HCT116 (cell line): ENCODE results near the gene TK2.

Experiments
- EGR1 ChIP-seq: IDR thresholded peaks from 2 replicates; pipeline ENCODE4 v1.6.1; 2012; ENCODE audit warnings: low read depth
- POLR2AphosphoS5 ChIP-seq: IDR thresholded peaks from 2 replicates; pipeline ENCODE4 v1.6.1; 2011; ENCODE audit warnings: mild to moderate bottlenecking, low read depth, low read length, moderate library complexity
- TF ChIP-seq, protein P1 (sequence below), 3 experiments: fragments of 200-600 bp in 1 of 3; sonication (generic) in 1 of 3; IDR thresholded peaks in 2 of 3; conservative IDR thresholded peaks in 1 of 3; 2 replicates each; pipeline ENCODE4 v1.5.1; 2012 to 2017; ENCODE audit warnings: low read depth in 2 of 3, low read length in 2 of 3, antibody characterized with exemption in 1 of 3, borderline replicate concordance in 1 of 3, control low read depth in 1 of 3, mild to moderate bottlenecking in 1 of 3, mixed read lengths in 1 of 3, mixed run types in 1 of 3, moderate library complexity in 1 of 3; ENCODE audit not compliant: insufficient read depth in 1 of 3

- TF ChIP-seq EGR1, result no peak
- TF ChIP-seq, protein P1, sequence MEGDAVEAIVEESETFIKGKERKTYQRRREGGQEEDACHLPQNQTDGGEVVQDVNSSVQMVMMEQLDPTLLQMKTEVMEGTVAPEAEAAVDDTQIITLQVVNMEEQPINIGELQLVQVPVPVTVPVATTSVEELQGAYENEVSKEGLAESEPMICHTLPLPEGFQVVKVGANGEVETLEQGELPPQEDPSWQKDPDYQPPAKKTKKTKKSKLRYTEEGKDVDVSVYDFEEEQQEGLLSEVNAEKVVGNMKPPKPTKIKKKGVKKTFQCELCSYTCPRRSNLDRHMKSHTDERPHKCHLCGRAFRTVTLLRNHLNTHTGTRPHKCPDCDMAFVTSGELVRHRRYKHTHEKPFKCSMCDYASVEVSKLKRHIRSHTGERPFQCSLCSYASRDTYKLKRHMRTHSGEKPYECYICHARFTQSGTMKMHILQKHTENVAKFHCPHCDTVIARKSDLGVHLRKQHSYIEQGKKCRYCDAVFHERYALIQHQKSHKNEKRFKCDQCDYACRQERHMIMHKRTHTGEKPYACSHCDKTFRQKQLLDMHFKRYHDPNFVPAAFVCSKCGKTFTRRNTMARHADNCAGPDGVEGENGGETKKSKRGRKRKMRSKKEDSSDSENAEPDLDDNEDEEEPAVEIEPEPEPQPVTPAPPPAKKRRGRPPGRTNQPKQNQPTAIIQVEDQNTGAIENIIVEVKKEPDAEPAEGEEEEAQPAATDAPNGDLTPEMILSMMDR (IDR thresholded peaks at IDR 0.05 in 2 of 3, conservative IDR thresholded peaks at IDR 0.05 in 1 of 3; ENCODE audit: borderline replicate concordance in 1 of 3, insufficient read depth in 1 of 3, low read depth in 2 of 3, low read length in 2 of 3), result no peak
- TF ChIP-seq POLR2AphosphoS5, result no peak
These were observed 13.8 kb upstream of the TK2 start for GRCh38 chr16:66563574-66564334.
